Thyroid gland (tissue), 4 donors: ENCODE measurements around the gene ST8SIA1.

ENCODE experiments used
- CTCF ChIP-seq, 6 experiments: fragments of 200-600 bp in 3 of 6; fragments of 450-650 bp in 3 of 6; sonication (generic) in 3 of 6; IDR thresholded peaks; one replicate each; pipeline ENCODE4 v1.5.1; 2016 to 2019; ENCODE audit warnings: antibody characterized with exemption in 6 of 6, mild to moderate bottlenecking in 2 of 6, inconsistent platforms in 1 of 6, moderate library complexity in 1 of 6
- POLR2A ChIP-seq, 2 donors: fragments of 450-650 bp; IDR thresholded peaks; one replicate each; pipeline ENCODE4 v1.6.1; 2017; ENCODE audit warnings: antibody characterized with exemption in 2 of 2, mild to moderate bottlenecking in 2 of 2, moderate library complexity in 1 of 2

GRCh38 chr12:22228022-22228875 lies 106.3 kb downstream of the ST8SIA1 start:
- TF ChIP-seq CTCF (IDR thresholded peaks at IDR 0.05) (no peak), POLR2A (IDR thresholded peaks at IDR 0.05) (no peak)
